ENCODE measurements around the gene NR1I2.

NR1I2 gene

GRCh38 chr3:119782460-119782859 lies 559 bp downstream of the NR1I2 start:
- DNase-seq, result no peak

- DNase-seq, result no peak
These were observed 1.4 kb downstream of the NR1I2 start for GRCh38 chr3:119783255-119783654.

GRCh38 chr3:119783883-119784282 lies 2.0 kb downstream of the NR1I2 start:
- no peak for DNase-seq

- no peak for DNase-seq
These were observed 4.5 kb downstream of the NR1I2 start for GRCh38 chr3:119786409-119786808.

GRCh38 chr3:119790369-119790768 lies 8.5 kb downstream of the NR1I2 start:
- DNase-seq, result no peak

GRCh38 chr3:119792270-119792669 lies 10.4 kb downstream of the NR1I2 start:
- no peak for DNase-seq

GRCh38 chr3:119794401-119794800 lies 12.5 kb downstream of the NR1I2 start:
- no peak for DNase-seq

- no peak for DNase-seq
These were observed 13.2 kb downstream of the NR1I2 start for GRCh38 chr3:119794971-119795612.

GRCh38 chr3:119795849-119796248 lies 13.9 kb downstream of the NR1I2 start:
- DNase-seq, result no peak

GRCh38 chr3:119796368-119796767 lies 14.5 kb downstream of the NR1I2 start:
- DNase-seq, result no peak

- DNase-seq, result no peak
These were observed 14.9 kb downstream of the NR1I2 start for GRCh38 chr3:119796785-119797184.

- DNase-seq, result no peak
These were observed 18.9 kb downstream of the NR1I2 start for GRCh38 chr3:119800844-119801243.

GRCh38 chr3:119808244-119808643 lies 26.3 kb downstream of the NR1I2 start:
- DNase-seq, result no peak

- no peak for DNase-seq
These were observed 26.9 kb downstream of the NR1I2 start for GRCh38 chr3:119808843-119809242.

- DNase-seq, result no peak
These were observed 27.5 kb downstream of the NR1I2 start for GRCh38 chr3:119809249-119810017.

GRCh38 chr3:119810018-119810435 lies 28.1 kb downstream of the NR1I2 start:
- no peak for DNase-seq

GRCh38 chr3:119812491-119813058 lies 30.7 kb downstream of the NR1I2 start:
- DNase-seq, result no peak

GRCh38 chr3:119815716-119816115 lies 33.8 kb downstream of the NR1I2 start:
- no peak for DNase-seq

- DNase-seq, result no peak
These were observed 35.2 kb downstream of the NR1I2 start for GRCh38 chr3:119817071-119817470.

GRCh38 chr3:119817583-119818363 lies 35.9 kb downstream of the NR1I2 start:
- no peak for DNase-seq

- DNase-seq, result no peak
These were observed 37.0 kb downstream of the NR1I2 start for GRCh38 chr3:119818937-119819336.

- DNase-seq, result no peak
These were observed 37.9 kb downstream of the NR1I2 start for GRCh38 chr3:119819806-119820205.

- DNase-seq, result no peak
These were observed 43.9 kb downstream of the NR1I2 start for GRCh38 chr3:119825820-119826219.

Measured in NCI-H1436 treated with DMSO at 0.1 percent for 48 hours (cell line).